Measurements from ENCODE around the gene HEATR3. TPM values are rescaled to one million over a fixed set of nuclear protein-coding genes. Genes with fewer than 3 reads are reported as not detected.

HEATR3 gene
- 13.7 and 14.6 TPM in 2 replicates for total RNA-seq (2014; rRNA removed; shearing (Covaris generic))

GRCh38 chr16:50065624-50066481 lies at the start of gene HEATR3:
TSS of gene HEATR3 (plus strand) at chr16:50065970. CDS start at chr16:50066132, 162 bp downstream.
- peak; percentile 88 for DNase-seq (ENCODE audit: low spot score)

GRCh38 chr16:50017553-50017952 lies 48.2 kb upstream of the HEATR3 start:
- DNase-seq (ENCODE audit: low spot score): no peak

GRCh38 chr16:50021544-50021943 lies 44.2 kb upstream of the HEATR3 start:
- peak; percentile 9 for DNase-seq (ENCODE audit: low spot score)

- DNase-seq (ENCODE audit: low spot score): no peak
Measured at GRCh38 chr16:50023641-50024040, 42.1 kb upstream of the HEATR3 start.

GRCh38 chr16:50024207-50024606 lies 41.6 kb upstream of the HEATR3 start:
- DNase-seq (ENCODE audit: low spot score): no peak

- peak; percentile 94 for DNase-seq (ENCODE audit: low spot score)
Measured at GRCh38 chr16:50024684-50025536, 40.9 kb upstream of the HEATR3 start, which contains the start of gene CNEP1R1. TSS of gene CNEP1R1 (plus strand) at chr16:50025225. CDS start at chr16:50025316, 91 bp downstream.

GRCh38 chr16:50025537-50025931 lies 40.2 kb upstream of the HEATR3 start:
- no peak for DNase-seq (ENCODE audit: low spot score)

- DNase-seq (ENCODE audit: low spot score): no peak
Measured at GRCh38 chr16:50027829-50028228, 37.9 kb upstream of the HEATR3 start.

- DNase-seq (ENCODE audit: low spot score): no peak
Measured at GRCh38 chr16:50035468-50035992, 30.2 kb upstream of the HEATR3 start.

- no peak for DNase-seq (ENCODE audit: low spot score)
Measured at GRCh38 chr16:50036426-50036825, 29.3 kb upstream of the HEATR3 start.

- DNase-seq (ENCODE audit: low spot score): no peak
Measured at GRCh38 chr16:50037662-50038220, 28.0 kb upstream of the HEATR3 start.

GRCh38 chr16:50038286-50038685 lies 27.5 kb upstream of the HEATR3 start:
- no peak for DNase-seq (ENCODE audit: low spot score)

- DNase-seq (ENCODE audit: low spot score): no peak
Measured at GRCh38 chr16:50038756-50039529, 26.8 kb upstream of the HEATR3 start.

- no peak for DNase-seq (ENCODE audit: low spot score)
Measured at GRCh38 chr16:50040018-50040417, 25.8 kb upstream of the HEATR3 start.

GRCh38 chr16:50040710-50041109 lies 25.1 kb upstream of the HEATR3 start:
- no peak for DNase-seq (ENCODE audit: low spot score)

- DNase-seq (ENCODE audit: low spot score): no peak
Measured at GRCh38 chr16:50043358-50043757, 22.4 kb upstream of the HEATR3 start.

- no peak for DNase-seq (ENCODE audit: low spot score)
Measured at GRCh38 chr16:50045412-50045811, 20.4 kb upstream of the HEATR3 start.

GRCh38 chr16:50046853-50047252 lies 18.9 kb upstream of the HEATR3 start:
- DNase-seq (ENCODE audit: low spot score): no peak

GRCh38 chr16:50047864-50048263 lies 17.9 kb upstream of the HEATR3 start:
- no peak for DNase-seq (ENCODE audit: low spot score)

GRCh38 chr16:50050802-50051201 lies 15.0 kb upstream of the HEATR3 start:
- no peak for DNase-seq (ENCODE audit: low spot score)

GRCh38 chr16:50056226-50056625 lies 9.5 kb upstream of the HEATR3 start:
- DNase-seq (ENCODE audit: low spot score): no peak
